Glutamatergic neuron (in vitro differentiated cells): ENCODE measurements around the gene MYO1C. TPM values are rescaled to one million over a fixed set of nuclear protein-coding genes. Genes with fewer than 3 reads are reported as not detected.
A peak's percentile ranks its signal among the peaks of the same experiment; 100 is the strongest.

ENCODE experiments used
- DNase-seq: peaks from one replicate; pipeline ENCODE4 v3.0.0; 2022
- H3K27ac Mint-ChIP-seq: one replicate; pipeline ENCODE4 v1.8.0; 2020; ENCODE audit warnings: mild to moderate bottlenecking, mixed read lengths, inconsistent platforms; ENCODE audit not compliant: unreplicated experiment
- H3K27me3 Mint-ChIP-seq: one replicate; pipeline ENCODE4 v1.8.0; 2020; ENCODE audit warnings: mild to moderate bottlenecking, moderate library complexity, mixed read lengths, inconsistent platforms; ENCODE audit not compliant: unreplicated experiment
- H3K36me3 Mint-ChIP-seq: one replicate; pipeline ENCODE4 v1.8.0; 2020; ENCODE audit warnings: mild to moderate bottlenecking, mixed read lengths, inconsistent platforms; ENCODE audit not compliant: unreplicated experiment
- H3K4me1 Mint-ChIP-seq: one replicate; pipeline ENCODE4 v1.8.0; 2020; ENCODE audit warnings: mild to moderate bottlenecking, low read depth, mixed read lengths, inconsistent platforms; ENCODE audit not compliant: unreplicated experiment
- H3K4me3 Mint-ChIP-seq: one replicate; pipeline ENCODE4 v1.8.0; 2020; ENCODE audit warnings: mild to moderate bottlenecking, mixed read lengths, inconsistent platforms; ENCODE audit not compliant: unreplicated experiment
- H3K9me3 Mint-ChIP-seq: one replicate; pipeline ENCODE4 v1.8.0; 2020; ENCODE audit warnings: mild to moderate bottlenecking, moderate library complexity, mixed read lengths, inconsistent platforms; ENCODE audit not compliant: unreplicated experiment
- CTCF ChIP-seq: fragments of 200-600 bp; sonication (generic); IDR thresholded peaks from one replicate; pipeline ENCODE4 v1.5.0; 2021; ENCODE audit not compliant: partially characterized antibody, unreplicated experiment
- total RNA-seq: library from RNA; stranded (reverse); fragmentation: NEBNext Ultra II Directional; extraction: Animal tissue kit (Norgen Biotek cat#: 25700); gene quantifications from one replicate; pipeline ENCODE4 v1.2.1, GENCODE V29; 2021; ENCODE audit not compliant: unreplicated experiment

The MYO1C gene
- total RNA-seq, 1 donor from 2014 or later: 58.5 TPM

GRCh38 chr17:1473841-1474240 is 18.6 kb downstream of the MYO1C start:
- Mint-ChIP-seq H3K4me1 (peaks cover 15% of the 10 kb centered on the region), H3K27me3 (peaks cover 4% of the 10 kb centered on the region), H3K36me3 (peaks cover 7% of the 10 kb centered on the region), H3K4me3 (no peak overlapping the region), H3K9me3 (peaks cover 9% of the 10 kb centered on the region), H3K27ac (peak overlapping the region; percentile 80)
- TF ChIP-seq CTCF: no peak
- no peak for DNase-seq

GRCh38 chr17:1473170-1473569 is 19.3 kb downstream of the MYO1C start:
- H3K9me3 Mint-ChIP-seq: peaks cover 9% of the 10 kb centered on the region
- DNase-seq: no peak
- no peak overlapping the region for H3K27ac Mint-ChIP-seq
- H3K4me1 Mint-ChIP-seq: peaks cover 14% of the 10 kb centered on the region
- TF ChIP-seq CTCF: no peak
- H3K36me3 Mint-ChIP-seq: peaks cover 11% of the 10 kb centered on the region
- peaks cover 4% of the 10 kb centered on the region for H3K27me3 Mint-ChIP-seq
- no peak overlapping the region for H3K4me3 Mint-ChIP-seq

- Mint-ChIP-seq H3K27ac (peak overlapping the region; percentile 49), H3K4me3 (no peak overlapping the region), H3K4me1 (peaks cover 14% of the 10 kb centered on the region), H3K27me3 (peaks cover 4% of the 10 kb centered on the region), H3K36me3 (peaks cover 11% of the 10 kb centered on the region), H3K9me3 (peaks cover 8% of the 10 kb centered on the region)
- no peak for DNase-seq
- no peak for TF ChIP-seq CTCF
These were observed 20.3 kb downstream of the MYO1C start for GRCh38 chr17:1471911-1472821.

DNA sequence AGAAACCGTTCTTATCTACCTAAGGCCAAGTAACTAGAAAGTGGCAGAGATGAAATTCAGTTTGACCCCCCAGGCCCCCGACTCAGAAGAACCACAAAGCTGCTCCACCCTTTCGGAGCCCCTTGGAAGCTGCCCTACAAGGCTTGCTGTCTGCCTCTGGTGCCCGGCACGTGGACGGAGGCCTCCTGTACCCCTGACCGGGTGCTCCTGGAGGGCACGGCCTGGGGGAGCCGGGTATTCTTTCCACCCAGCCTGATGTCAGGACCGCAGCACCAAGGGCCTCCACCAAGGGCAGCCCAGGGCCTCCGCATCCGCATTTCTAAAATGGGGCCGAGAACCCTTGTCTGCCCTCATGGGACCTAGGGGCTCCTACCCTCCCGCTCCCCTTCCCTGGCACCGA is 21.0 kb downstream of the MYO1C start:
- Mint-ChIP-seq H3K4me3 (no peak overlapping the region), H3K27ac (no peak overlapping the region), H3K27me3 (peaks cover 4% of the 10 kb centered on the region), H3K9me3 (peaks cover 8% of the 10 kb centered on the region), H3K4me1 (peaks cover 14% of the 10 kb centered on the region), H3K36me3 (peaks cover 11% of the 10 kb centered on the region)
- DNase-seq: no peak
- TF ChIP-seq CTCF: no peak

DNA sequence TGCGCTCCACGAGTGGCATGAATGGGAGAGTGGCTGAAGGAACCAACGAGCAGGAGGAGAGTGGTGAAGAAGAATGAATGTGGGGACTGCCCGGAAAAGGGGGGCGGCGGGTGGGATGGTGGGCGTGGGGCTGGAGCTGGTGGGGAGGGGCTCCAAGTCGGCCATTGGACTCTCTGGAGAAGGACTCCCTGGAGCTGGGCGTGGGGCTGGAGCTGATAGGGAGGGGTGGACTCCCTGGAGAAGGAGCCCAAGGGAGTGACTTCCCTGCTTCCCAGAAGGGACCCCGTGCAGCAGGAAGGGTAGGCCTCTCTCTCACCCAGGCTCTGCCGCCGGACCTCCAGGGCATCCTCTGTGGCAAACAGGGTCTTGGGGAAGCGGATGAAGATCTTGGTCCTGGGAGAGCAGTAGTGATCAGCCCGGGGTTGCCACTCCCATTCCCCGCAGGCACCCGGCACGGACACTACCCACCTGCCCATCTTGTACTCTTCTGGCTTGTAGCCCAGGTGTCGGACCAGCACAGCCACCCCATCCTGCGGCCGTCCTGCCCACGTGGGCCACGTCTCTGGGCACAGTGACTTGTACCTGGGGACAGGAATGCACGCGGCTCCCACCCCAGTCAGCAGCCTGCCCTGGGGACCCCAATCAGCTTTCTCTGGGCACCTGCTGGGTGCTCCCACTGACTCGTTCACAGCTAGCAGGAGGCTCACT is 21.6 kb downstream of the MYO1C start:
- H3K27me3 Mint-ChIP-seq: peaks cover 4% of the 10 kb centered on the region
- H3K4me1 Mint-ChIP-seq: peaks cover 14% of the 10 kb centered on the region
- no peak overlapping the region for H3K4me3 Mint-ChIP-seq
- DNase-seq: no peak
- H3K27ac Mint-ChIP-seq: no peak overlapping the region
- peaks cover 11% of the 10 kb centered on the region for H3K36me3 Mint-ChIP-seq
- no peak for TF ChIP-seq CTCF
- peaks cover 8% of the 10 kb centered on the region for H3K9me3 Mint-ChIP-seq
